Stimulated activated CD8-positive, alpha-beta memory T cell treated with anti-CD3 and anti-CD28 coated beads, Interleukin-4, amount 100 ng/mL, for 1 hour (primary cell): ENCODE results near the gene PDE8A.

ENCODE experiments used
- DNase-seq, 2 donors: peaks; one replicate each; pipeline ENCODE4 v3.0.0-alpha.2; 2020; ENCODE audit warnings: low read depth in 2 of 2, low spot score in 1 of 2

PDE8A gene

GRCh38 chr15:84981711-84982300, at the start of gene PDE8A:
PDE8A (plus strand) TSS chr15:84981856; CDS start chr15:84982163, 307 bp downstream.
- DNase-seq: peak; percentile 18 to 21

- no peak for DNase-seq
Observed at GRCh38 chr15:84934942-84935729, 46.5 kb upstream of the PDE8A start.

DNA sequence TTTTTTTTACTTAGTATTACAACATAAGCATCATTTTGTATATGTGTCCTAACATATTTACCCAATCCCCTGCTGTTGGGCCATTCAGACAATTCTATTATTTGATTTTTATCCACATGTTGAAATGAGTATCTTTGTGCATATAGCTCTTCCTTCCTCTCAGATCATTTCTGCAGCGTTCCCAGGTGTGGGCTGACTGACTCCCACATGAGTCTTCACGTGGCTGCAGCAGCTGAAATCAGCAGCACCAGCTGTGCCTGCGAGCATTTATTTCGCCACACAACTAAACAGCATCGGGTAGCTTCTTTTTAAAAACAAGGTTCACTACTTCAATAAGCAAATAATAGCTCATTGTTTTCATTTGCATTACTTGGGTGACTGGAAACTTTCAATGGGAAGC, 44.5 kb upstream of the PDE8A start:
- DNase-seq: no peak

- DNase-seq: no peak
Observed at GRCh38 chr15:84938726-84939125, 42.9 kb upstream of the PDE8A start.

DNA sequence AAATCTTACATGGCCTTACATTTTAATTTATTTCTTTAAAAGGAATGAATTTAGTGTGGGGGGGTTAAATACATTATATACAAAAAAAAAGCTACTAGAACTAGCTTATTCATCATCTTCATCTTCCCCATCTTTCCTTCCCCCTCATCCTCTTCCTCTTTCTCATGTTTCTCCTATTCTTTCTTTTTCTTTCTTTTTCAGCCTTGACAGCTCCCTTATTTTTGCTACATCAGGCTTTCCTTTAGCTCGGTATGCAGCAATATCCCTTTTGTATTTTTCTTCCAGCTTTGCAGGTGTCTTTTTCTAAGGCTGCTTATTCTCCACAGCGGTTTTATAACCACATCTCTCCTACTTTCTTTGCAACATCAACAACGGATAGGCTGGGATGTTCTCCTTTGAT, 41.3 kb upstream of the PDE8A start:
- no peak for DNase-seq

GRCh38 chr15:84942456-84942855, 39.2 kb upstream of the PDE8A start:
- DNase-seq: no peak

- DNase-seq: no peak
Observed at GRCh38 chr15:84944311-84944710, 37.3 kb upstream of the PDE8A start.

DNA sequence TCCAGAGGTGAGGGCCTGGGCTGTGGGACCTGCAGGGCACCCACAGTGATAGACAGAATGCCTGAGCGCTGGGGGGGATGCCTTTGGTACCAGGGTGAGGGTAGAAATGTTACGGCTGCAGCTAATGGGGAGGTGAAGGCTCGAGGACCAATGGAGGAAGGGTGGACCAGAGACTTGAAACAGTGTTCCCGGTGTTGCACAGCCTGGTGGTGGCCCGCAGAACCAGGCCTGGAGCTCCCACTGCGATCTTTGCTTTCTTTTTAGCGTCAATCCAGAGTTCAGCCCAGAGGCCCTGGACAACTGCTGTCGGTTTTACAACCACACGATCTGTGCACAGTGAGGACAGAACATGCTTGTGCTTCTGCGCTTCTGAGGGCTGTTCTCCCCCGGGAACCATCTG, 36.8 kb upstream of the PDE8A start:
- no peak for DNase-seq

- DNase-seq: no peak
Observed at GRCh38 chr15:84946772-84947489, 34.7 kb upstream of the PDE8A start.

GRCh38 chr15:84947947-84948830, 33.5 kb upstream of the PDE8A start:
- no peak for DNase-seq

DNA sequence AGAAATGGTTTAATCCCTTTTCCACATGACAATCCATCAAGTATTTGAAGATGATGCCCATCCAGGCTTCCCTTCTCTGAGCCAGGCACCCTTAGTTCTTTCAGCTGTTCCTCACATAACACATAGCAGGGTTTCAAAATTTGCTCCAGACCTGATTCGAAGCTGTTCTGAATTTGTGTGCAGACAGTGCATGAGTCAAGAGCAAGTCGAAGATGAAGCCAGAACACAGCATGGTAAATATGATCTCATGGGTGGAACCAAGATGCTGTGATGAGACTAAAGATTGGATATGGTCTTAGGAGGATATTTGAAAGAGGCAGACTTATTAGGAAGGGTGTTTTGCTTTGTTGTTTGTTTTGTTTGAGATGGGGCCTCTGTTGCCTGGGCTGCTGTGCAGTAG, 32.6 kb upstream of the PDE8A start:
- DNase-seq: no peak

DNA sequence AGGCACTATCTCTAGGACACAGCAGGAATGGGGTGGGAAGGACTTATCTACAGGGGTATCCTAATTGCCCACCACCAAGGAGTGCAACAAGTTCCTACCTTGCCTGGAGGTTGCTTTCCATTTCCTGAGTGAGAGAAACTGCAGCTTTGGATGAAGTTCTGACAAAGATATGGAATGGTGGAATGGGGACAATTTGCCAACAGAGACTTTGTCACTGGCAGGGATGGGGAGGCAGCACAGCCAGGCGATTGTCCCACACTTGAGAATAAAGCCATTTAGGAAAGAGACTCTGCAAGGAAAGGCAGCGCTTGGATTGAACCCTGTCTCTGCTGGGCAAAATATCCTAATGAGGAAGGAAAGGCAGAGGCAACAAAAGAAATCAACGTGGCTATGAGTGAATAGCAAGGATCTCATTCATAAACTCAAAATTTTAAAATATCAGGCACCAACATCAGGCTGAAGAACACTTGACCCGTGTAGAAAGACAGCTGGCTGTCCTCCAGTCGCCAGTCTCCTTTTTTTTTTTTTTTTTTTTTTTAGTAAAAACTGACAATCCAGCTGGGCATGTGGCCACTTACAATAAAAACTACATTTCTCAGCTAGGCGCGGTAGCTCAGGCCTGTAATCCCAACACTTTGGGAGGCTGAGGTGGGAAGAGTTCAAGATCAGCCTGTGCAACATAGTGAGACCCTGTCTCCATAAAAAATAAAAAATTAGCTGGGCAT, 31.6 kb upstream of the PDE8A start:
- no peak for DNase-seq

DNA sequence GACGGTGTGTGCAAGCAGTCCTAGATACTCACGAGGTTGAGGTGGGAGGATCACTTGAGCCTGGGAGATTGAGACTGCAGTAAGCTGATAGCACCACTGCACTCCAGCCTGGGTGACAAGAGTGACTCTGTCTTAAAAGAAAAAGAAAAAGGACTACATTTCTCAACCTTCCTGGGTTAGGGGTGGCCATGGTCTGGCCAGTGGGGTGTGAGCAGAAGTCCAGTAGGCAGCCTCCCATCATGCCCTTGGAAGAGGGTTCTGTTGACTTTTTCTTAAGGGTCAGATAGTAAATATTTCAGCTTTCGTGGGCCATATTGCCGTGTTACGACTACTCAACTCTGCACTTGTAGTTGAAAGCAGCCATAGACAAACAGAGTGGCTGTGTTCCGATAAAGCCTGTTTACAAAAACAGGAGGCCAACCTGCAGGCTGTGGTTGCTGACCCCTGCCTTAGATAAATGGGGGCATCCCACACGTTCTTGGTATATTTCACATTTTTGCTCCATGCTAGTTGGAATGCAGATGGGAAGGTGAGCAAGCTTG, 31.0 kb upstream of the PDE8A start:
- DNase-seq: no peak

GRCh38 chr15:84951736-84952135, 29.9 kb upstream of the PDE8A start:
- no peak for DNase-seq

- no peak for DNase-seq
Observed at GRCh38 chr15:84953136-84953535, 28.5 kb upstream of the PDE8A start.

DNA sequence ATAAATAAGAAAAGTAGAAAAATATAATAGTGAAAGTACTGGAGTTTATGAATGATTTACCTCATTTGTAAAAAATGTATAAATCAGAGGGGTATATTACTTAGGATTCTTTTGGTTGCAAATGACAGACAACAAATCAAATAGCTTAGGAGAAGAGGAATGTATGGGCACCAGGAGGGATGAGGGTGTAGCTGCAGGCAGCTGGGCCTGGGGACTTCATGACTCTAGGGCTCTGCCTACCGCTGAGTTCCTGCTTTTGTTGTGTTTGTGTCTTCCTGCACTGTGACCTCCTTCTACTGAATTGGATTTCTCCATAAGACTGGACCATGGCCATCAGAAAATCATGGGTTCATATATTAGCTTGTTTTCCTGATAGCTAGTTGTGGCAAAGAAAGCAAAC, 27.9 kb upstream of the PDE8A start:
- DNase-seq: no peak

DNA sequence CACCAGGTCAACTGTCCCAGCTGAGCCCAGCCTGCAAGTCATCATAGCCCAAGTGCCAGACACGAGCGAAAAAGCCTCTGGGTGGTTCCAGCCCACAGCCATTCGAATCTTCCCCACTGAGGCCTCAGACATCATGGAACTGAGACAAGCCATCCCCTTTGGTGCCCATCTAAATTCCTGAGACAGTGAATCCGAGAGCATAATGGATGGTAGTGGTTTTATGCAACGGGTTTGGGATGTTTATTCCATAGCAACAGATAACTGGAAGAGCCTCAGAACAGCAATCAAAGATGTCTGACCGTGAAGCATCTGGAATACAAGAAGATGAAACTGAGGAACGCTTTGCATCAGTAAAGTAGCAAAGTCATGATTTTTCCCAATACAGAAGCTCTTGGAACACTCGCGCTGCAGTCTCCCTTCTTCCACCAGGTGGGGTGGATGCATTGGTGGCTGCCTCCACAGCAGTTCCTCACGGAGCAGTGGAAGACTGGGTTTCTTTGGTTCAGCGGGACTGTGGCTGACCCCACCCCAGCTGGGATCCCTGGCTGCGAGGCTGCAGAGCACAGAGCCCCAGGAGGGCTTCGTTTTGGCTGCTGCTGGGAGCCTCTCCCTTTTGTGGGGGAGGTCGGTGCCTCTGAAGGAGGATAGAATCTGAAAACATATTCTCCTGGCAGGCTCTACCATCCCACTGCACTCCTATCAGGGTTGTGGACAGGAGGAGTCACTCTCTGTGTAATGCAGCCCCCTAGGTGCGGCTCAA, 26.4 kb upstream of the PDE8A start:
- DNase-seq: no peak

- DNase-seq: no peak
Observed at GRCh38 chr15:84956199-84956598, 25.5 kb upstream of the PDE8A start.

GRCh38 chr15:84960391-84961113, 21.1 kb upstream of the PDE8A start:
- no peak for DNase-seq
